Lower leg skin (tissue), 4 donors: ENCODE results near the gene CENPVL3. TPM values are rescaled to one million over a fixed set of nuclear protein-coding genes. Genes with fewer than 3 reads are reported as not detected.

ENCODE experiments used
- DNase-seq, 2 donors: peaks; one replicate each; pipeline ENCODE4 v3.0.0-alpha.2; 2019; ENCODE audit warnings: low spot score in 2 of 2
- H3K4me3 ChIP-seq: fragments of 200-600 bp; sonication (generic); 2 replicates; pipeline ENCODE4 v1.5.1; 2017; ENCODE audit warnings: mild to moderate bottlenecking, low read depth; ENCODE audit not compliant: poor library complexity, severe bottlenecking
- POLR2A ChIP-seq, 2 donors: fragments of 450-650 bp; IDR thresholded peaks; one replicate each; pipeline ENCODE4 v1.6.1; 2016 to 2017; ENCODE audit warnings: antibody characterized with exemption in 2 of 2, mild to moderate bottlenecking in 1 of 2, moderate library complexity in 1 of 2
- WGBS, 2 donors: methylation state at CpG; one replicate each; pipeline ENCODE4 v1.1.5; 2018; 5-methylcytosine and 5-hydroxymethylcytosine counted together
- intact Hi-C: fragments of 100-400 bp; cut with DNase I; formaldehyde crosslinking; loops from one replicate; pipeline ENCODE4 v1.15.0; 2023; ENCODE audit warnings: low total_unique reads
- total RNA-seq, 4 donors: library from RNA; depleted of rRNA; stranded (reverse); fragments of >200 nt; gene quantifications; one replicate each; pipeline ENCODE4 v1.1.0, GENCODE V29; 2016
- TF ChIP-seq, protein P1 (sequence below), 3 donors: fragments of 450-650 bp; IDR thresholded peaks; one replicate each; pipeline ENCODE4 v1.5.1; 2016; ENCODE audit warnings: antibody characterized with exemption in 3 of 3, mild to moderate bottlenecking in 3 of 3, moderate library complexity in 2 of 3

The CENPVL3 gene
- total RNA-seq, 4 donors from 2014 or later = not detected

DNA sequence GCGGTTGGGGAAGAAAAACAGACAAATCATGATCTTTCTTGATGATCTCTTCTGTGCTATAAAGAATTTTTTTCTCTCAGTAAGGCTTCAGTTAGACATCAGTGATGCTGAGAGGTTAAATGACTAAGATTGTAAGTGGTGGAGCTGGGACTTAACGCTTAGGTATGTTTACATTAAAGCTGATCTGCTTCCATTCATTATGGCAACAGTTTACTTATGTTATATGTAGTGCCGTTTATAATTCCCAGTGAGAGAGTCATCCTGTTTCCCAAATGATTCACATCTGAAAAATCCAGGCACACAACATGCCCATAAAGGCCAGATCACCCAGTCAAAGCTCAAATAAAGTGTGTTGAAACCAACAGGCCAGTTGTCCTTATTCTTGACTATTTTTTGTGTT is 50.1 kb downstream of the CENPVL3 start:
- TF ChIP-seq, protein P1, sequence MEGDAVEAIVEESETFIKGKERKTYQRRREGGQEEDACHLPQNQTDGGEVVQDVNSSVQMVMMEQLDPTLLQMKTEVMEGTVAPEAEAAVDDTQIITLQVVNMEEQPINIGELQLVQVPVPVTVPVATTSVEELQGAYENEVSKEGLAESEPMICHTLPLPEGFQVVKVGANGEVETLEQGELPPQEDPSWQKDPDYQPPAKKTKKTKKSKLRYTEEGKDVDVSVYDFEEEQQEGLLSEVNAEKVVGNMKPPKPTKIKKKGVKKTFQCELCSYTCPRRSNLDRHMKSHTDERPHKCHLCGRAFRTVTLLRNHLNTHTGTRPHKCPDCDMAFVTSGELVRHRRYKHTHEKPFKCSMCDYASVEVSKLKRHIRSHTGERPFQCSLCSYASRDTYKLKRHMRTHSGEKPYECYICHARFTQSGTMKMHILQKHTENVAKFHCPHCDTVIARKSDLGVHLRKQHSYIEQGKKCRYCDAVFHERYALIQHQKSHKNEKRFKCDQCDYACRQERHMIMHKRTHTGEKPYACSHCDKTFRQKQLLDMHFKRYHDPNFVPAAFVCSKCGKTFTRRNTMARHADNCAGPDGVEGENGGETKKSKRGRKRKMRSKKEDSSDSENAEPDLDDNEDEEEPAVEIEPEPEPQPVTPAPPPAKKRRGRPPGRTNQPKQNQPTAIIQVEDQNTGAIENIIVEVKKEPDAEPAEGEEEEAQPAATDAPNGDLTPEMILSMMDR (IDR thresholded peaks at IDR 0.05) = no peak
- no peak for TF ChIP-seq POLR2A (IDR thresholded peaks at IDR 0.05)
- intact Hi-C loops = no loop called here
- H3K4me3 ChIP-seq = no peak overlapping the region
- WGBS, 2 donors = 70 to 81% methylated on average over 3 of the region's 3 CpGs
- no peak for DNase-seq

Other genes with a start within 250 kb of the CENPVL3 start
- gene NUDT11, start 122.3 kb downstream of the CENPVL3 start, total RNA-seq = 1 to 10 TPM in 3 of 4 donors, under 1 TPM in 1; 0.27 to 2.4 (median 1.7) TPM
- gene CENPVL2, start 63.9 kb upstream of the CENPVL3 start, total RNA-seq = not detected
- not detected for gene CENPVL1, start 91.6 kb upstream of the CENPVL3 start, total RNA-seq
- gene GSPT2, start 124.5 kb upstream of the CENPVL3 start, total RNA-seq = 1 to 10 TPM; 1.3 to 2.9 (median 1.6) TPM